HepG2 (cell line): ENCODE results near the gene SKIDA1. TPM values are rescaled to one million over a fixed set of nuclear protein-coding genes. Genes with fewer than 3 reads are reported as not detected.

Experiments
- AKAP8 ChIP-seq: sonication (generic); formaldehyde crosslinking; IDR thresholded peaks from 2 replicates; pipeline ENCODE4 v1.5.1; 2020; ENCODE audit warnings: mild to moderate bottlenecking, missing genetic modification reagents
- HNF4G ChIP-seq, 2 experiments: sonication (generic) in 1 of 2; formaldehyde crosslinking in 1 of 2; IDR thresholded peaks; 2 replicates each; pipeline versions ENCODE4 v1.4.0 to v1.6.1; 2011 to 2020; ENCODE audit warnings: borderline replicate concordance in 2 of 2, low read depth in 2 of 2, mild to moderate bottlenecking in 2 of 2, low read length in 1 of 2, missing genetic modification reagents in 1 of 2, moderate library complexity in 1 of 2
- JUN ChIP-seq: sonication (generic); formaldehyde crosslinking; IDR thresholded peaks from 2 replicates; pipeline ENCODE4 v1.4.0; 2020; ENCODE audit warnings: mild to moderate bottlenecking, missing genetic modification reagents
- SRSF4 ChIP-seq: fragments of 200-400 bp; formaldehyde crosslinking; IDR thresholded peaks from one replicate; pipeline ENCODE4 v1.6.1; 2018; ENCODE audit warnings: mild to moderate bottlenecking, low read depth, low read length, moderate library complexity; ENCODE audit not compliant: poor library complexity, severe bottlenecking
- ZFY ChIP-seq: sonication (generic); formaldehyde crosslinking; IDR thresholded peaks from 2 replicates; pipeline ENCODE4 v1.4.0; 2020; ENCODE audit warnings: missing genetic modification reagents
- ZNF234 ChIP-seq: sonication (generic); formaldehyde crosslinking; conservative IDR thresholded peaks from 2 replicates; pipeline ENCODE4 v1.5.1; 2020; ENCODE audit warnings: mild to moderate bottlenecking, missing genetic modification reagents
- ZNF747 ChIP-seq: sonication (generic); formaldehyde crosslinking; IDR thresholded peaks from 2 replicates; pipeline ENCODE4 v1.8.1; 2023; ENCODE audit warnings: missing genetic modification reagents, mild to moderate bottlenecking, borderline replicate concordance
- ZNF850 ChIP-seq: sonication (generic); formaldehyde crosslinking; conservative IDR thresholded peaks from 2 replicates; pipeline ENCODE4 v1.9.0; 2021; ENCODE audit warnings: mild to moderate bottlenecking, missing genetic modification reagents
- ZSCAN5A ChIP-seq: sonication (generic); formaldehyde crosslinking; IDR thresholded peaks from 2 replicates; pipeline ENCODE4 v1.8.0; 2022; ENCODE audit warnings: mild to moderate bottlenecking, missing genetic modification reagents, borderline replicate concordance
- ZXDC ChIP-seq: sonication (generic); formaldehyde crosslinking; IDR thresholded peaks from 2 replicates; pipeline ENCODE4 v1.5.0; 2020; ENCODE audit warnings: mild to moderate bottlenecking, missing genetic modification reagents
- polyA plus RNA-seq, 8 experiments: library from polyadenylated mRNA; depleted of rRNA in 3 of 8; stranded (reverse) in 7 of 8; unstranded in 1 of 8; fragments of >200 nt; fragmentation: Illumina TruSeq in 4 of 8; extraction: Trizol in 4 of 8; gene quantifications; 2 replicates each; pipeline versions ENCODE4 v1.2.1 to v1.2.3, GENCODE V29; 2011 to 2016; ENCODE audit warnings: low read depth in 4 of 8, missing spikeins in 1 of 8, mixed read lengths in 1 of 8; ENCODE audit not compliant: insufficient read depth in 1 of 8
- total RNA-seq, 5 experiments: library from RNA; depleted of rRNA; stranded (reverse); fragments of >200 nt; fragmentation: Illumina TruSeq; extraction: Trizol; gene quantifications; 2 replicates each; pipeline ENCODE4 v1.2.3, GENCODE V29; 2016; ENCODE audit warnings: low read depth in 1 of 5
- TF ChIP-seq, protein P1 (sequence below): sonication (generic); formaldehyde crosslinking; IDR thresholded peaks from 2 replicates; pipeline ENCODE4 v1.8.1; 2023; ENCODE audit warnings: mild to moderate bottlenecking, moderate library complexity, missing genetic modification reagents
- TF ChIP-seq, protein P2 (sequence below): sonication (generic); formaldehyde crosslinking; IDR thresholded peaks from 2 replicates; pipeline ENCODE4 v1.4.0; 2020; ENCODE audit warnings: mild to moderate bottlenecking, missing genetic modification reagents, borderline replicate concordance
- TF ChIP-seq, protein P3 (sequence below): sonication (generic); formaldehyde crosslinking; IDR thresholded peaks from 2 replicates; pipeline ENCODE4 v1.5.1; 2020; ENCODE audit warnings: missing genetic modification reagents, mild to moderate bottlenecking, borderline replicate concordance

SKIDA1 gene
- total and polyA plus RNA-seq, 2 of the 13 experiments (the other 11 are each of a cell fraction or from before 2014, with no cell fraction given): 0.73 to 1.5 TPM

GRCh38 chr10:21496343-21497176, 28.9 kb downstream of the SKIDA1 start (continued):
- TF ChIP-seq SRSF4 (no peak), AKAP8 (CRISPR knock-in tag) (peak; percentile 84), ZFY (peak; percentile 84), HNF4G (IDR thresholded peaks at IDR 0.05; ENCODE audit: borderline replicate concordance, low read depth, low read length) (peak; percentile 53; the same call in 1 of the 2 replicates), HNF4G (CRISPR knock-in tag; IDR thresholded peaks at IDR 0.05; ENCODE audit: borderline replicate concordance, low read depth) (peak; percentile 73), ZNF234 (no peak), ZSCAN5A (no peak), JUN (CRISPR knock-in tag) (no peak; the same call in 1 of the 2 replicates), ZNF747 (CRISPR knock-in tag) (peak; percentile 45; the same call in 1 of the 2 replicates), ZNF850 (CRISPR knock-in tag) (no peak), ZXDC (peak; percentile 81)
- TF ChIP-seq, protein P1, sequence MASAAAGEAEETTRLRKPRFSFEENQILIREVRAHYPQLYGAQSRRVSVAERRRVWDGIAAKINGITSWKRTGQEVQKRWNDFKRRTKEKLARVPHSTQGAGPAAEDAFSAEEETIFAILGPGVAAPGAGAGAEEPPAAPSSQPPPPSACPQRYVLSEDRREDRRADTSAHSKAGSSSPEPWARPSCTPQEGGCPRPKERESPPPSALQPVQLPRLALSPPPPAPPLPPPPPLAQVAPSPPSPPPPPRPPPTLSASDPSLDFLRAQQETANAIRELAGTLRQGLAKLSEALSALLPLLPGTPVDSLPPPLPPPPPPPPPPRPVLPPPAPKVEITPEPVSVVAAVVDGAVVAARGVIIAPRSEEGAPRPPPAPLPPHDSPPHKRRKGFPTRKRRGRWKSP (CRISPR knock-in tag): peak; percentile 92
- TF ChIP-seq, protein P2, sequence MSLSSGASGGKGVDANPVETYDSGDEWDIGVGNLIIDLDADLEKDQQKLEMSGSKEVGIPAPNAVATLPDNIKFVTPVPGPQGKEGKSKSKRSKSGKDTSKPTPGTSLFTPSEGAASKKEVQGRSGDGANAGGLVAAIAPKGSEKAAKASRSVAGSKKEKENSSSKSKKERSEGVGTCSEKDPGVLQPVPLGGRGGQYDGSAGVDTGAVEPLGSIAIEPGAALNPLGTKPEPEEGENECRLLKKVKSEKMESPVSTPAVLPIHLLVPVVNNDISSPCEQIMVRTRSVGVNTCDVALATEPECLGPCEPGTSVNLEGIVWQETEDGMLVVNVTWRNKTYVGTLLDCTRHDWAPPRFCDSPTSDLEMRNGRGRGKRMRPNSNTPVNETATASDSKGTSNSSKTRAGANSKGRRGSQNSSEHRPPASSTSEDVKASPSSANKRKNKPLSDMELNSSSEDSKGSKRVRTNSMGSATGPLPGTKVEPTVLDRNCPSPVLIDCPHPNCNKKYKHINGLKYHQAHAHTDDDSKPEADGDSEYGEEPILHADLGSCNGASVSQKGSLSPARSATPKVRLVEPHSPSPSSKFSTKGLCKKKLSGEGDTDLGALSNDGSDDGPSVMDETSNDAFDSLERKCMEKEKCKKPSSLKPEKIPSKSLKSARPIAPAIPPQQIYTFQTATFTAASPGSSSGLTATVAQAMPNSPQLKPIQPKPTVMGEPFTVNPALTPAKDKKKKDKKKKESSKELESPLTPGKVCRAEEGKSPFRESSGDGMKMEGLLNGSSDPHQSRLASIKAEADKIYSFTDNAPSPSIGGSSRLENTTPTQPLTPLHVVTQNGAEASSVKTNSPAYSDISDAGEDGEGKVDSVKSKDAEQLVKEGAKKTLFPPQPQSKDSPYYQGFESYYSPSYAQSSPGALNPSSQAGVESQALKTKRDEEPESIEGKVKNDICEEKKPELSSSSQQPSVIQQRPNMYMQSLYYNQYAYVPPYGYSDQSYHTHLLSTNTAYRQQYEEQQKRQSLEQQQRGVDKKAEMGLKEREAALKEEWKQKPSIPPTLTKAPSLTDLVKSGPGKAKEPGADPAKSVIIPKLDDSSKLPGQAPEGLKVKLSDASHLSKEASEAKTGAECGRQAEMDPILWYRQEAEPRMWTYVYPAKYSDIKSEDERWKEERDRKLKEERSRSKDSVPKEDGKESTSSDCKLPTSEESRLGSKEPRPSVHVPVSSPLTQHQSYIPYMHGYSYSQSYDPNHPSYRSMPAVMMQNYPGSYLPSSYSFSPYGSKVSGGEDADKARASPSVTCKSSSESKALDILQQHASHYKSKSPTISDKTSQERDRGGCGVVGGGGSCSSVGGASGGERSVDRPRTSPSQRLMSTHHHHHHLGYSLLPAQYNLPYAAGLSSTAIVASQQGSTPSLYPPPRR (CRISPR knock-in tag): no peak; the same call in 1 of the 2 replicates
- TF ChIP-seq, protein P3, sequence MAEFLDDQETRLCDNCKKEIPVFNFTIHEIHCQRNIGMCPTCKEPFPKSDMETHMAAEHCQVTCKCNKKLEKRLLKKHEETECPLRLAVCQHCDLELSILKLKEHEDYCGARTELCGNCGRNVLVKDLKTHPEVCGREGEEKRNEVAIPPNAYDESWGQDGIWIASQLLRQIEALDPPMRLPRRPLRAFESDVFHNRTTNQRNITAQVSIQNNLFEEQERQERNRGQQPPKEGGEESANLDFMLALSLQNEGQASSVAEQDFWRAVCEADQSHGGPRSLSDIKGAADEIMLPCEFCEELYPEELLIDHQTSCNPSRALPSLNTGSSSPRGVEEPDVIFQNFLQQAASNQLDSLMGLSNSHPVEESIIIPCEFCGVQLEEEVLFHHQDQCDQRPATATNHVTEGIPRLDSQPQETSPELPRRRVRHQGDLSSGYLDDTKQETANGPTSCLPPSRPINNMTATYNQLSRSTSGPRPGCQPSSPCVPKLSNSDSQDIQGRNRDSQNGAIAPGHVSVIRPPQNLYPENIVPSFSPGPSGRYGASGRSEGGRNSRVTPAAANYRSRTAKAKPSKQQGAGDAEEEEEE (CRISPR knock-in tag): peak; percentile 56; the same call in 1 of the 2 replicates
